AG04450 (cell line): Measurements from ENCODE around the gene CRYGC. TPM values are rescaled to one million over a fixed set of nuclear protein-coding genes. Genes with fewer than 3 reads are reported as not detected.
"Not testable (repeated sequence)": the region's sequence is repeated elsewhere in the genome, so short reads cannot be mapped to it uniquely, and the experiment has no call there.

Experiments used
- CTCF ChIA-PET: fragments of 300-600, 350-600 bp; formaldehyde crosslinking; extraction: SDS; loops from one replicate; lab custom pipeline; 2022; ENCODE audit warnings: antibody characterized with exemption, inconsistent platforms; lab: Charles Lee
- POLR2A ChIA-PET: fragments of 350-600 bp; formaldehyde crosslinking; extraction: SDS; loops from one replicate; lab custom pipeline; 2021; ENCODE audit warnings: antibody characterized with exemption, inconsistent platforms; lab: Yijun Ruan, JAX
- DNase-seq: peaks from one replicate; pipeline ENCODE4 v3.0.0-alpha.2; 2011; ENCODE audit warnings: low read depth, low spot score
- H3K27ac ChIP-seq: one replicate; pipeline ENCODE4 v1.5.1; 2012; ENCODE audit warnings: low read depth, low read length, control low read depth
- H3K27me3 ChIP-seq: one replicate; pipeline ENCODE4 v1.6.0; 2012; ENCODE audit warnings: low read length; ENCODE audit not compliant: control insufficient read depth, insufficient read depth
- H3K4me3 ChIP-seq: 2 replicates; pipeline ENCODE4 v1.5.1; 2011; ENCODE audit warnings: mild to moderate bottlenecking, low read depth, low read length, control low read depth
- H3K9me3 ChIP-seq: 2 replicates; pipeline ENCODE4 v1.5.1; 2012; ENCODE audit warnings: low read length; ENCODE audit not compliant: control insufficient read depth, insufficient read depth
- CTCF ChIP-seq: IDR thresholded peaks from 2 replicates; pipeline ENCODE4 v1.5.1; 2011; ENCODE audit warnings: low read depth, low read length, control low read depth, inconsistent platforms
- polyA plus RNA-seq: library from polyadenylated mRNA; depleted of rRNA; stranded (reverse); fragments of >200 nt; gene quantifications from 2 replicates; pipeline ENCODE4 v1.2.3, GENCODE V29; 2011

CRYGC gene
- polyA plus RNA-seq, 1 experiment, result not detected

- ChIA-PET POLR2A (no interaction called here), CTCF (no interaction called here)
- H3K9me3 ChIP-seq, result no peaks in the 10 kb centered on the region
- no peak overlapping the region for H3K27ac ChIP-seq
- no peak overlapping the region for H3K4me3 ChIP-seq
- H3K27me3 ChIP-seq, result peaks cover 5% of the 10 kb centered on the region
- no peak for DNase-seq
- TF ChIP-seq CTCF, result no peak
These were observed 9.8 kb upstream of the CRYGC start for GRCh38 chr2:208139447-208139846.

- H3K27me3 ChIP-seq, DNase-seq, H3K27ac ChIP-seq, H3K4me3 ChIP-seq, H3K9me3 ChIP-seq, POLR2A ChIA-PET, CTCF ChIA-PET: not testable (repeated sequence)
These were observed 8.7 kb upstream of the CRYGC start for GRCh38 chr2:208138334-208138733.

GRCh38 chr2:208136716-208137094, 7.1 kb upstream of the CRYGC start:
- no peak for DNase-seq
- H3K27me3 ChIP-seq, result peaks cover 5% of the 10 kb centered on the region
- H3K4me3 ChIP-seq, result no peak overlapping the region
- TF ChIP-seq CTCF, result no peak
- ChIA-PET POLR2A (no interaction called here), CTCF (interaction anchor here (1.5 kb wide), 1 partner anchor 39 kb away, joined by 6 read pairs; no protein-coding TSS in a partner anchor)
- no peaks in the 10 kb centered on the region for H3K9me3 ChIP-seq
- H3K27ac ChIP-seq, result no peak overlapping the region

GRCh38 chr2:208135794-208136715, 6.4 kb upstream of the CRYGC start:
- Histone ChIP-seq H3K4me3 (no peak overlapping the region), H3K9me3 (no peaks in the 10 kb centered on the region), H3K27me3 (peaks cover 5% of the 10 kb centered on the region), H3K27ac (no peak overlapping the region)
- ChIA-PET POLR2A (no interaction called here), CTCF (interaction anchor here (1.5 kb wide), 1 partner anchor 39 kb away, joined by 6 read pairs; no protein-coding TSS in a partner anchor)
- TF ChIP-seq CTCF, result no peak
- no peak for DNase-seq

GRCh38 chr2:208134928-208135586, 5.4 kb upstream of the CRYGC start:
- Histone ChIP-seq H3K27me3 (peaks cover 5% of the 10 kb centered on the region), H3K27ac (no peak overlapping the region), H3K4me3 (no peak overlapping the region), H3K9me3 (no peaks in the 10 kb centered on the region)
- ChIA-PET CTCF (no interaction called here), POLR2A (no interaction called here)
- no peak for TF ChIP-seq CTCF
- no peak for DNase-seq
